ENCODE measurements around the gene ORC6. TPM values are rescaled to one million over a fixed set of nuclear protein-coding genes. Genes with fewer than 3 reads are reported as not detected.

ORC6 gene
- total RNA-seq, 1 donor from 2014 or later, result 122 TPM

GRCh38 chr16:46693598-46693997, 4.1 kb downstream of the ORC6 start:
- Histone ChIP-seq H3K27me3 (no peaks in the 10 kb centered on the region), H3K36me3 (peaks cover 32% of the 10 kb centered on the region), H3K9ac (no peak overlapping the region)

GRCh38 chr16:46695937-46696336, 6.5 kb downstream of the ORC6 start:
- Mint-ChIP-seq H3K4me1 (peaks cover 20% of the 10 kb centered on the region), H3K36me3 (peaks cover 37% of the 10 kb centered on the region), H3K4me3 (no peak overlapping the region), H3K9me3 (no peaks in the 10 kb centered on the region), H3K27ac (no peak overlapping the region), H3K27me3 (ENCODE audit: insufficient read depth, low read depth) (no peaks in the 10 kb centered on the region)
- H3K79me2 ChIP-seq (ENCODE audit: low read depth), result peaks cover 31% of the 10 kb centered on the region
- H4K20me1 ChIP-seq (ENCODE audit: low read depth), result peaks cover 25% of the 10 kb centered on the region
- H3K36me3 ChIP-seq, result peaks cover 32% of the 10 kb centered on the region
- no peaks in the 10 kb centered on the region for H3K27me3 ChIP-seq
- H3K4me1 ChIP-seq, result peaks cover 13% of the 10 kb centered on the region
- TF ChIP-seq CTCF (IDR thresholded peaks at IDR 0.05) (no peak), EZH2 (IDR thresholded peaks at IDR 0.05) (no peak), EZH2phosphoT487 (IDR thresholded peaks at IDR 0.05) (no peak)
- H3K4me3 ChIP-seq, result no peak overlapping the region
- H2AFZ ChIP-seq (replicated peaks), result no peak overlapping the region
- peaks cover 65% of the 10 kb centered on the region for H3F3A ChIP-seq (ENCODE audit: low read depth)
- no peak overlapping the region for H3K9ac ChIP-seq
- H3K27ac ChIP-seq, result no peak overlapping the region
- DNase-seq (ENCODE audit: low spot score), result no peak
- H3K9me3 ChIP-seq (ENCODE audit: low read depth), result no peaks in the 10 kb centered on the region
- no peak overlapping the region for H3K4me2 ChIP-seq

More at GRCh38 chr16:46693598-46693997, 4.1 kb downstream of the ORC6 start:
- Histone ChIP-seq H4K20me1 (ENCODE audit: low read depth) (peaks cover 34% of the 10 kb centered on the region), H2AFZ (replicated peaks) (no peak overlapping the region), H3K4me1 (peaks cover 14% of the 10 kb centered on the region), H3K4me3 (no peak overlapping the region), H3K79me2 (ENCODE audit: low read depth) (peaks cover 46% of the 10 kb centered on the region), H3K27ac (no peak overlapping the region), H3K4me2 (no peak overlapping the region), H3K9me3 (ENCODE audit: low read depth) (no peaks in the 10 kb centered on the region), H3F3A (ENCODE audit: low read depth) (peaks cover 63% of the 10 kb centered on the region)
- peaks cover 2% of the 10 kb centered on the region for H3K27me3 Mint-ChIP-seq (ENCODE audit: insufficient read depth, low read depth)
- peaks cover 26% of the 10 kb centered on the region for H3K4me1 Mint-ChIP-seq
- peaks cover 37% of the 10 kb centered on the region for H3K36me3 Mint-ChIP-seq
- no peak for DNase-seq (ENCODE audit: low spot score)
- H3K27ac Mint-ChIP-seq, result no peak overlapping the region
- no peak overlapping the region for H3K4me3 Mint-ChIP-seq
- H3K9me3 Mint-ChIP-seq, result no peaks in the 10 kb centered on the region
- no peak for TF ChIP-seq CTCF (IDR thresholded peaks at IDR 0.05)
- TF ChIP-seq EZH2 (IDR thresholded peaks at IDR 0.05), result no peak
- TF ChIP-seq EZH2phosphoT487 (IDR thresholded peaks at IDR 0.05), result no peak

GRCh38 chr16:46696957-46697356, 7.5 kb downstream of the ORC6 start:
- Mint-ChIP-seq H3K27me3 (ENCODE audit: insufficient read depth, low read depth) (no peaks in the 10 kb centered on the region), H3K27ac (no peak overlapping the region), H3K36me3 (peaks cover 30% of the 10 kb centered on the region), H3K4me1 (peaks cover 10% of the 10 kb centered on the region), H3K9me3 (no peaks in the 10 kb centered on the region), H3K4me3 (no peak overlapping the region)
- Histone ChIP-seq H3K79me2 (ENCODE audit: low read depth) (peaks cover 21% of the 10 kb centered on the region), H4K20me1 (ENCODE audit: low read depth) (peaks cover 15% of the 10 kb centered on the region), H3K4me3 (no peak overlapping the region), H3F3A (ENCODE audit: low read depth) (peaks cover 64% of the 10 kb centered on the region), H2AFZ (replicated peaks) (no peak overlapping the region), H3K9me3 (ENCODE audit: low read depth) (no peaks in the 10 kb centered on the region), H3K9ac (no peak overlapping the region), H3K4me2 (no peak overlapping the region), H3K4me1 (peaks cover 6% of the 10 kb centered on the region), H3K27ac (no peak overlapping the region), H3K27me3 (no peaks in the 10 kb centered on the region), H3K36me3 (peaks cover 27% of the 10 kb centered on the region)
- no peak for DNase-seq (ENCODE audit: low spot score)
- no peak for TF ChIP-seq EZH2 (IDR thresholded peaks at IDR 0.05)

GRCh38 chr16:46700048-46700447, 10.6 kb downstream of the ORC6 start:
- no peak overlapping the region for H3K9ac ChIP-seq
- H3K36me3 ChIP-seq, result peaks cover 17% of the 10 kb centered on the region
- Mint-ChIP-seq H3K9me3 (no peaks in the 10 kb centered on the region), H3K4me3 (no peak overlapping the region), H3K27ac (no peak overlapping the region), H3K36me3 (peaks cover 15% of the 10 kb centered on the region), H3K4me1 (no peaks in the 10 kb centered on the region), H3K27me3 (ENCODE audit: insufficient read depth, low read depth) (no peaks in the 10 kb centered on the region)
- peaks cover 43% of the 10 kb centered on the region for H3F3A ChIP-seq (ENCODE audit: low read depth)
- H4K20me1 ChIP-seq (ENCODE audit: low read depth), result no peaks in the 10 kb centered on the region
- H3K4me2 ChIP-seq, result no peak overlapping the region
- DNase-seq (ENCODE audit: low spot score), result no peak
- no peak overlapping the region for H3K27ac ChIP-seq
- no peaks in the 10 kb centered on the region for H3K79me2 ChIP-seq (ENCODE audit: low read depth)
- no peak overlapping the region for H2AFZ ChIP-seq (replicated peaks)
- no peak overlapping the region for H3K4me3 ChIP-seq
- no peaks in the 10 kb centered on the region for H3K9me3 ChIP-seq (ENCODE audit: low read depth)
- no peaks in the 10 kb centered on the region for H3K4me1 ChIP-seq
- TF ChIP-seq EZH2phosphoT487 (IDR thresholded peaks at IDR 0.05) (no peak), CTCF (IDR thresholded peaks at IDR 0.05) (no peak), EZH2 (IDR thresholded peaks at IDR 0.05) (no peak)
- no peaks in the 10 kb centered on the region for H3K27me3 ChIP-seq

All from neural progenitor cell (in vitro differentiated cells).